Glutamatergic neuron (in vitro differentiated cells): ENCODE results near the gene SUSD6. TPM values are rescaled to one million over a fixed set of nuclear protein-coding genes. Genes with fewer than 3 reads are reported as not detected.

Source experiments
- DNase-seq: peaks from one replicate; pipeline ENCODE4 v3.0.0; 2022
- H3K27ac Mint-ChIP-seq: one replicate; pipeline ENCODE4 v1.8.0; 2020; ENCODE audit warnings: mild to moderate bottlenecking, mixed read lengths, inconsistent platforms; ENCODE audit not compliant: unreplicated experiment
- H3K27me3 Mint-ChIP-seq: one replicate; pipeline ENCODE4 v1.8.0; 2020; ENCODE audit warnings: mild to moderate bottlenecking, moderate library complexity, mixed read lengths, inconsistent platforms; ENCODE audit not compliant: unreplicated experiment
- H3K36me3 Mint-ChIP-seq: one replicate; pipeline ENCODE4 v1.8.0; 2020; ENCODE audit warnings: mild to moderate bottlenecking, mixed read lengths, inconsistent platforms; ENCODE audit not compliant: unreplicated experiment
- H3K4me1 Mint-ChIP-seq: one replicate; pipeline ENCODE4 v1.8.0; 2020; ENCODE audit warnings: mild to moderate bottlenecking, low read depth, mixed read lengths, inconsistent platforms; ENCODE audit not compliant: unreplicated experiment
- H3K4me3 Mint-ChIP-seq: one replicate; pipeline ENCODE4 v1.8.0; 2020; ENCODE audit warnings: mild to moderate bottlenecking, mixed read lengths, inconsistent platforms; ENCODE audit not compliant: unreplicated experiment
- H3K9me3 Mint-ChIP-seq: one replicate; pipeline ENCODE4 v1.8.0; 2020; ENCODE audit warnings: mild to moderate bottlenecking, moderate library complexity, mixed read lengths, inconsistent platforms; ENCODE audit not compliant: unreplicated experiment
- CTCF ChIP-seq: fragments of 200-600 bp; sonication (generic); IDR thresholded peaks from one replicate; pipeline ENCODE4 v1.5.0; 2021; ENCODE audit not compliant: partially characterized antibody, unreplicated experiment
- total RNA-seq: library from RNA; stranded (reverse); fragmentation: NEBNext Ultra II Directional; extraction: Animal tissue kit (Norgen Biotek cat#: 25700); gene quantifications from one replicate; pipeline ENCODE4 v1.2.1, GENCODE V29; 2021; ENCODE audit not compliant: unreplicated experiment

The SUSD6 gene
- total RNA-seq, 1 donor from 2014 or later = 106 TPM

DNA sequence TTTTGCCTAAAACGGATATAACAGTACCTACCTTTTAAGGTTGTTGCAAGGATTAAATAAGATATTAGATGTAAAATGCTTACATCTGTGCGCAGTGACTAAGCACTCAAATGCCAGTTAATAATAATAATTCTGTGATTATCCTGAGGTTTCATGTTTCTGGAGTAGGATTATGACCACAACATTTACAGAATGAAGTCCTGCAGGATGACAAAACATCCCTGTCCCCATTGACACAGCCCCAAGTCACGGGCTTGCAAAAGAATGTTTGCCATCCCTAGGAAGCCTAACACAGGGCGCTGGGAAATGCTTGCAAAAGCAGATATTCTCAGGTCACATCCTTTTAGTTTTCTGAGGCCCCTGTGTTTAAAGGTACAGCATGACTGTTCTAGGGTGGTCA lies 20.1 kb downstream of the SUSD6 start:
- Mint-ChIP-seq H3K9me3 (peaks cover 1% of the 10 kb centered on the region), H3K4me3 (no peak overlapping the region), H3K36me3 (no peaks in the 10 kb centered on the region), H3K4me1 (peaks cover 80% of the 10 kb centered on the region), H3K27ac (peak overlapping the region; percentile 41), H3K27me3 (peaks cover 13% of the 10 kb centered on the region)
- no peak for DNase-seq
- TF ChIP-seq CTCF = no peak

DNA sequence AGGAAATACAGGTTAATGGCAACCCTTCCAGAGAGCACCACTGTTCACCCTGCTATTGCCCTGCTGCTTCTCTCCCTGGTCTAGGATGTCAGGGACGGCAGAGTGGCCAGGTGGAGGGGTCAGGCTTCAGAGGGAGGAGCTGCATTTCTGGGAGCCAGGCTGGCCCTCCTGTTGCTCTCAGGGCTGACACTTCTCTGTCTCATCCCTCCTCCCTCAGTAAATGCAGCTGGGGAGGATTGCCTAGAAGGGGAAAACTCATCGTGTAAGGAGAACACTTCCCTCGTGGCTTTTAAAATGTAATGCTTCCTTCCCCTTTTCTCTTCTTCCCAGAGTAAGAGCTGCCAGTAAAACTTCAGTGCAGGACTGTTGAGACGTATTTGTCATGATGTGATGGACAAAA lies 20.8 kb downstream of the SUSD6 start:
- TF ChIP-seq CTCF = no peak
- peaks cover 4% of the 10 kb centered on the region for H3K9me3 Mint-ChIP-seq
- H3K36me3 Mint-ChIP-seq = no peaks in the 10 kb centered on the region
- peaks cover 82% of the 10 kb centered on the region for H3K4me1 Mint-ChIP-seq
- peaks cover 17% of the 10 kb centered on the region for H3K27me3 Mint-ChIP-seq
- H3K4me3 Mint-ChIP-seq = peak overlapping the region; percentile 72
- DNase-seq = no peak
- peak overlapping the region; percentile 84 for H3K27ac Mint-ChIP-seq

DNA sequence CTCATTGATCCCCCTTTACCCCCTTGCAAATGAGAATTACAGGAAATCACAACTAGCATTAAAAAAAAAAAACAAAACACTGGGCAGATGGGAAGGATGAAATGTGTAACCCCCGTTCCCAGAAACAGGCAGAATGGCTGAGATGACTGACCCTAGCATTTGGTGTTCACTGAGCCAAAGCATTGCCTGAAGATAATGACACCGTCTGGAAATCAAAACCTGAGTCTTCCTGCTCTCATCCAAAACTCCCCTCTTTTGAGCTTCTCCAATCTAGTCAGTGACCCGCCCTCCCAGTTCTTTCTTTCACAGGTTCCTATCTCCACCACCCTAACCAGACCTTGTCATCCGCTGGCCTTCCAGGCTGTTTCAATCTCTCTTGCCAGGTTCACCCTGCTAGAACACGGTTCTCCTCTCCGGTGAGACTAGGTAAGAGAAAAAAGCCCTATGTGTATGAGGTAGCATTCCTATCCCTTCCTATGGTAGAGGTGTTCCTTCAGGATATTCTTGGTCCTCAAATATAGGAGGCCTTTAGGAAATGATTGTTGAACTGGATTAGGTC lies 21.3 kb downstream of the SUSD6 start:
- H3K27me3 Mint-ChIP-seq = peaks cover 21% of the 10 kb centered on the region
- TF ChIP-seq CTCF = no peak
- peaks cover 87% of the 10 kb centered on the region for H3K4me1 Mint-ChIP-seq
- no peak for DNase-seq
- H3K27ac Mint-ChIP-seq = peak overlapping the region; percentile 84
- no peaks in the 10 kb centered on the region for H3K36me3 Mint-ChIP-seq
- H3K4me3 Mint-ChIP-seq = peak overlapping the region; percentile 72
- H3K9me3 Mint-ChIP-seq = peaks cover 9% of the 10 kb centered on the region

DNA sequence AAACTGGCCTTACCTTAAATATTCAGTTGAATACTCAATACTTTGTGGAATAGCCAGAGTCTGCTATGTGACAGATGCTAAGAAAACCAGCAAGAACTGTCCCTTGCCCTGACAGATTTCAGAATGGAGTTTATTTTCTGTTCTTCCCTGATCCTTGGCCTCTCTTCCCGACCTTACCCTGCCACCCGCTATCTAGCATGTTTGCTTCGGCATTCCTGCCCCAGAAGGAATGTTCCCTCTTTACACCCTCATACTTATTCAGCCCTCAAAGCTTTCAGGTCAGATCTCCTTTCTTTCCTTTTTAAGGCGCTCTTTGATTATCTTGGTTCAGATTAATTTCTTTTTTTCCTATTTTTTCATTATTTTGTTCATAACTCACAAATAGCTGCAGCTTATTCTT lies 21.8 kb downstream of the SUSD6 start:
- Mint-ChIP-seq H3K27me3 (peaks cover 24% of the 10 kb centered on the region), H3K4me3 (peak overlapping the region; percentile 72), H3K27ac (peak overlapping the region; percentile 84), H3K36me3 (no peaks in the 10 kb centered on the region), H3K4me1 (peaks cover 91% of the 10 kb centered on the region), H3K9me3 (peaks cover 14% of the 10 kb centered on the region)
- DNase-seq = no peak
- no peak for TF ChIP-seq CTCF

DNA sequence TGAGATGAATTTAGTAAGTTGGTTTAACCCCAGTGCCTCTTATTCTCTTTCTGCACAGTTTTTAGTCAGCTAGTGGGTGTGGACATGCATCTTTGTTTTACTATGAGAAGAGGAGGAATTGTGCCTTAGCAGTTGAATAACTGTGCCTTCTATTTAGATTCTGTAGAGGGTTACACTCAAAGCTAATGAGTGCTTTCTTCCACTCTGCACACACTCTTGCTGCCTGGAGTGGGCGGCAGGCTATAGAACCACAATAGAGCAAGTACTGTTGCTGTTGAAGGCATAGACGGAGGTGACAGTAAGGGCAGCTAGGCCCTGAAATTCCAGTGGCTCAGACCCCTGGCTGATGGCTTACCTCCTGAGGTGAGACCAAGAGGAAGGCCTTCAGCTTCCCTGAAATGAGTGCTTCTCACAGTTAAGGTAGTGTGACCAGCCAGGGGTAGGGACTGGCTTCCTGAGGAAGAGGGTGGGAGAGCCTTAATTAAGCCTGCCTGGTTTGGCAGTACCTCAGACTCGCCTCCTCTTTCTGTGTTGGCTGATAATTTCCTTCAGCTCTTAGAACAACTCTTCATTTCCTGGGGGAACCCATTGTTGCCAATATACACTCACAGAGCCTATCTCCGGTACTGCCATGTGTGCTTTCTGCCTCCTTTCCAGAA lies 24.7 kb downstream of the SUSD6 start:
- Mint-ChIP-seq H3K9me3 (peaks cover 16% of the 10 kb centered on the region), H3K4me1 (peaks cover 81% of the 10 kb centered on the region), H3K27me3 (peaks cover 24% of the 10 kb centered on the region), H3K27ac (peak overlapping the region; percentile 99), H3K36me3 (peaks cover 3% of the 10 kb centered on the region), H3K4me3 (peak overlapping the region; percentile 75)
- no peak for DNase-seq
- no peak for TF ChIP-seq CTCF
